Fibroblast of lung (primary cell): ENCODE measurements around the gene LMAN2. TPM values are rescaled to one million over a fixed set of nuclear protein-coding genes. Genes with fewer than 3 reads are reported as not detected.

Experiments used
- DNase-seq, 2 donors: peaks; one replicate each; pipeline versions ENCODE4 v3.0.0 to v3.0.0-alpha.2; 2010; ENCODE audit warnings: low read depth in 2 of 2
- H2AFZ ChIP-seq: 2 replicates; pipeline ENCODE4 v1.5.1; 2012; ENCODE audit warnings: low read length, control low read depth, inconsistent platforms
- H3K27ac ChIP-seq: 2 replicates; pipeline ENCODE4 v1.5.1; 2011; ENCODE audit warnings: low read length, control low read depth; ENCODE audit not compliant: insufficient read depth
- H3K27me3 ChIP-seq: 2 replicates; pipeline ENCODE4 v1.5.1; 2011; ENCODE audit warnings: mild to moderate bottlenecking, low read length; ENCODE audit not compliant: control insufficient read depth, insufficient read depth
- H3K36me3 ChIP-seq: 2 replicates; pipeline ENCODE4 v1.5.1; 2011; ENCODE audit warnings: low read length; ENCODE audit not compliant: control insufficient read depth, insufficient read depth
- H3K4me1 ChIP-seq: 2 replicates; pipeline ENCODE4 v1.5.1; 2011; ENCODE audit warnings: low read length; ENCODE audit not compliant: control insufficient read depth, insufficient read depth; ENCODE audit errors: extremely low read depth
- H3K4me2 ChIP-seq: 2 replicates; pipeline ENCODE4 v1.5.1; 2011; ENCODE audit warnings: low read length, control low read depth; ENCODE audit not compliant: insufficient read depth; ENCODE audit errors: extremely low read depth
- H3K4me3 ChIP-seq, 4 experiments: fragments of 200-600 bp in 1 of 4; sonication (generic) in 1 of 4; replicated peaks in 1 of 4; 2 replicates each; pipeline ENCODE4 v1.5.1; 2011 to 2016; ENCODE audit warnings: low read length in 4 of 4, low read depth in 3 of 4, mild to moderate bottlenecking in 3 of 4, control low read depth in 2 of 4, inconsistent platforms in 1 of 4, mixed read lengths in 1 of 4; ENCODE audit not compliant: insufficient read depth in 1 of 4; ENCODE audit errors: control extremely low read depth in 1 of 4
- H3K79me2 ChIP-seq: 2 replicates; pipeline ENCODE4 v1.5.1; 2012; ENCODE audit warnings: mild to moderate bottlenecking, low read length, inconsistent platforms; ENCODE audit not compliant: control insufficient read depth, insufficient read depth
- H3K9ac ChIP-seq: 2 replicates; pipeline ENCODE4 v1.5.1; 2011; ENCODE audit warnings: mild to moderate bottlenecking, low read length, control low read depth; ENCODE audit not compliant: insufficient read depth
- H3K9me3 ChIP-seq: 2 replicates; pipeline ENCODE4 v1.5.1; 2012; ENCODE audit warnings: low read depth, low read length; ENCODE audit not compliant: control insufficient read depth, insufficient read depth
- H4K20me1 ChIP-seq: 2 replicates; pipeline ENCODE4 v1.5.1; 2011; ENCODE audit warnings: low read length; ENCODE audit not compliant: control insufficient read depth, insufficient read depth; ENCODE audit errors: extremely low read depth
- CTCF ChIP-seq, 2 donors: IDR thresholded peaks in 1 of 2; conservative IDR thresholded peaks in 1 of 2; 1 replicate in 1 of 2; 2 replicates in 1 of 2; pipeline ENCODE4 v1.5.1; 2011 to 2012; ENCODE audit warnings: low read length in 2 of 2, control low read depth in 1 of 2, inconsistent platforms in 1 of 2, low read depth in 1 of 2, mild to moderate bottlenecking in 1 of 2
- EZH2 ChIP-seq: IDR thresholded peaks from 2 replicates; pipeline ENCODE4 v1.5.1; 2012; ENCODE audit warnings: low read length, control low read depth, mild to moderate bottlenecking; ENCODE audit errors: missing control alignments
- polyA plus RNA-seq, 2 donors: library from polyadenylated mRNA; depleted of rRNA in 1 of 2; stranded (reverse) in 1 of 2; unstranded in 1 of 2; fragments of >200 nt; gene quantifications; 2 replicates each; pipeline ENCODE4 v1.2.1, GENCODE V29; 2011 to 2012; ENCODE audit warnings: missing spikeins in 1 of 2
- total RNA-seq: library from RNA; depleted of rRNA; stranded (reverse); fragments of >200 nt; gene quantifications from 2 replicates; pipeline ENCODE4 v1.2.1, GENCODE V29; 2014

Gene LMAN2
- total and polyA plus RNA-seq, 2 donors (not counting 1 experiment from before 2014, with no cell fraction given): 145 to 396 TPM

GRCh38 chr5:177320879-177321278, 30.6 kb downstream of the LMAN2 start:
- no peak overlapping the region for H3K4me2 ChIP-seq
- no peak for DNase-seq
- TF ChIP-seq CTCF (conservative IDR thresholded peaks at IDR 0.05 in 1 of 2, IDR thresholded peaks at IDR 0.05 in 1 of 2; ENCODE audit: low read depth in 1 of 2, low read length in 2 of 2): no peak
- no peak for TF ChIP-seq EZH2
- no peak overlapping the region for H2AFZ ChIP-seq
- peaks cover 3% of the 10 kb centered on the region for H3K4me1 ChIP-seq
- no peaks in the 10 kb centered on the region for H3K27me3 ChIP-seq
- no peaks in the 10 kb centered on the region for H4K20me1 ChIP-seq
- no peak overlapping the region for H3K9ac ChIP-seq
- no peak overlapping the region for H3K27ac ChIP-seq
- no peak overlapping the region for H3K4me3 ChIP-seq
- no peaks in the 10 kb centered on the region for H3K36me3 ChIP-seq
- H3K9me3 ChIP-seq: no peaks in the 10 kb centered on the region
- H3K79me2 ChIP-seq: no peaks in the 10 kb centered on the region

- no peak overlapping the region for H3K4me3 ChIP-seq
- no peaks in the 10 kb centered on the region for H3K27me3 ChIP-seq
- no peaks in the 10 kb centered on the region for H3K79me2 ChIP-seq
- no peak overlapping the region for H3K27ac ChIP-seq
- no peak overlapping the region for H2AFZ ChIP-seq
- H4K20me1 ChIP-seq: no peaks in the 10 kb centered on the region
- H3K4me1 ChIP-seq: no peaks in the 10 kb centered on the region
- H3K36me3 ChIP-seq: no peaks in the 10 kb centered on the region
- TF ChIP-seq EZH2: no peak
- TF ChIP-seq CTCF (conservative IDR thresholded peaks at IDR 0.05 in 1 of 2, IDR thresholded peaks at IDR 0.05 in 1 of 2; ENCODE audit: low read depth in 1 of 2, low read length in 2 of 2): no peak
- no peak for DNase-seq
- no peaks in the 10 kb centered on the region for H3K9me3 ChIP-seq
- H3K9ac ChIP-seq: no peak overlapping the region
- no peak overlapping the region for H3K4me2 ChIP-seq
These were observed 31.4 kb downstream of the LMAN2 start for GRCh38 chr5:177319913-177320588.

- Histone ChIP-seq H4K20me1 (no peaks in the 10 kb centered on the region), H3K4me2 (no peak overlapping the region), H3K9ac (no peak overlapping the region), H3K36me3 (no peaks in the 10 kb centered on the region), H2AFZ (no peak overlapping the region), H3K27ac (no peak overlapping the region), H3K79me2 (no peaks in the 10 kb centered on the region), H3K9me3 (no peaks in the 10 kb centered on the region), H3K4me3 (no peak overlapping the region), H3K4me1 (peaks cover 1% of the 10 kb centered on the region), H3K27me3 (no peaks in the 10 kb centered on the region)
- TF ChIP-seq CTCF (conservative IDR thresholded peaks at IDR 0.05 in 1 of 2, IDR thresholded peaks at IDR 0.05 in 1 of 2; ENCODE audit: low read depth in 1 of 2, low read length in 2 of 2) (peak; percentile 90 to 94), EZH2 (no peak)
- peak; percentile 68 to 85 for DNase-seq
These were observed 33.5 kb downstream of the LMAN2 start for GRCh38 chr5:177317959-177318377.
